ENCODE results near the gene TWIST2. TPM values are rescaled to one million over a fixed set of nuclear protein-coding genes. Genes with fewer than 3 reads are reported as not detected.

The TWIST2 gene
- polyA plus RNA-seq, 1 of the 3 experiments (the other 2 are of a cell fraction) = 19.5 TPM

DNA sequence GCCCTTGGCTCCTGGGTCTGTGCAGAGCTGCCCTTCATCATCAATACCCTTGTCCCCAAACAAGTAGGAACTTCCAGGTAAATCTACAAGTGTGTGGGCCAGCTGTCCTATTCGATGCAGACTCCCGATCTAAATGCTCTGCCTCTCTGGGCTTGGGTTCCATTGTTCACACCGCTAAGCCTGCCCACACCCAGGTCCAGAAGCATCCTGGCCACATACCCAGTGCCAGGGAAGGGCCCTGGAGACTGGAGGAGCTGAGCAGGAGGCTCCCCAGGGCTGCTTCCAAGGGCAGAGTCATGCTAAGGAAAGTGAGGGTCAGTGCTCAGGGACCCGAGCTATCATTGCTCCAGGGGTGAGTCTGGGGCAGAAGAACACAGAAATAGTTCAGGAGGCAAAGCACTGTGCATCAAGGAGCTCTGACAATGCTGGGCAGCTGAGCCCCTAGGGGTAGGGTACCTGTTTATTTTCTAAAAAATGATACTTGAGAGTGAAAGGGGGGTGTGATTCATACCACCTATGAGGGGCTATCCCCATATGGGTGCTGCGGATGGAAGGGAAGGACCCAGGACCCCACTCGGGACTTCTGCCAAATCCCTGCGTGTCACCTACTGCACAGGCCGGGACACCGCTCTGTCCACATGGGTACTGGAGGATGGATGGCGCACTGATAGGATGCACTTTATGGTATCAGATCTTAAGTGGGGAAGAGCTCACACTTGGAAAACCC is 25.8 kb upstream of the TWIST2 start:
- Histone ChIP-seq H3F3A (replicated peaks; ENCODE audit: insufficient read depth) (no peaks in the 10 kb centered on the region), H3K9me2 (no peaks in the 10 kb centered on the region), H3K4me3 (ENCODE audit: low read depth in 2 of 2, low read length in 1 of 2) (no peak overlapping the region), H3K36me3 (replicated peaks in 1 of 2; ENCODE audit: control insufficient read depth in 1 of 2, insufficient read depth in 2 of 2, low read length in 1 of 2) (no peaks in the 10 kb centered on the region), H3K9ac (no peak overlapping the region), H3K27ac (ENCODE audit: low read depth in 2 of 2, low read length in 1 of 2) (no peak overlapping the region), H3K79me2 (ENCODE audit: insufficient read depth) (no peaks in the 10 kb centered on the region), H3K4me1 (ENCODE audit: control insufficient read depth in 1 of 2, insufficient read depth in 2 of 2, low read depth in 1 of 2, low read length in 1 of 2) (peaks cover 0 to 4% of the 10 kb centered on the region in 2 experiments; a peak in 2 of 4 replicates), H4K20me1 (ENCODE audit: insufficient read depth) (no peaks in the 10 kb centered on the region), H3K4me2 (no peak overlapping the region), H2AFZ (ENCODE audit: low read depth) (no peak overlapping the region), H3K9me3 (no peaks in the 10 kb centered on the region; the same call in 1 of the 2 replicates), H3K27me3 (ENCODE audit: insufficient read depth) (no peaks in the 10 kb centered on the region)
- DNase-seq = no peak
- ChIA-PET POLR2A (no interaction called here), CTCF (no interaction called here)
- 62% methylated on average over 10 of the region's 10 CpGs for WGBS (ENCODE audit: low lambda C conversion rate)
- TF ChIP-seq YY1 (IDR thresholded peaks at IDR 0.05; ENCODE audit: low read depth) (no peak), MEF2A (IDR thresholded peaks at IDR 0.05; ENCODE audit: borderline replicate concordance, low read depth) (no peak), JUND (IDR thresholded peaks at IDR 0.05) (no peak), MXI1 (IDR thresholded peaks at IDR 0.05; ENCODE audit: low read depth, low read length) (no peak), RAD21 (IDR thresholded peaks at IDR 0.05; ENCODE audit: low read length) (no peak), NFIC (IDR thresholded peaks at IDR 0.05; ENCODE audit: borderline replicate concordance) (no peak), TAF1 (IDR thresholded peaks at IDR 0.05; ENCODE audit: borderline replicate concordance, low read depth, low read length) (no peak), FOXM1 (IDR thresholded peaks at IDR 0.05; ENCODE audit: low read depth) (no peak), EZH2phosphoT487 (IDR thresholded peaks at IDR 0.05; ENCODE audit: borderline replicate concordance, low read depth) (no peak), EP300 (IDR thresholded peaks at IDR 0.05; ENCODE audit: borderline replicate concordance in 1 of 2, low read depth in 1 of 2, low read length in 1 of 2) (no peak), SIN3A (IDR thresholded peaks at IDR 0.05; ENCODE audit: borderline replicate concordance, low read depth, low read length) (no peak), ELF1 (IDR thresholded peaks at IDR 0.05) (no peak), TEAD4 (IDR thresholded peaks at IDR 0.05; ENCODE audit: borderline replicate concordance, insufficient read depth) (no peak), NRF1 (IDR thresholded peaks at IDR 0.05; ENCODE audit: low read depth, low read length) (no peak), GABPA (IDR thresholded peaks at IDR 0.05; ENCODE audit: low read depth) (no peak), FOXJ3 (CRISPR knock-in tag; IDR thresholded peaks at IDR 0.05) (no peak), RFX5 (IDR thresholded peaks at IDR 0.05; ENCODE audit: low read length) (no peak)
- TF ChIP-seq, protein P1, sequence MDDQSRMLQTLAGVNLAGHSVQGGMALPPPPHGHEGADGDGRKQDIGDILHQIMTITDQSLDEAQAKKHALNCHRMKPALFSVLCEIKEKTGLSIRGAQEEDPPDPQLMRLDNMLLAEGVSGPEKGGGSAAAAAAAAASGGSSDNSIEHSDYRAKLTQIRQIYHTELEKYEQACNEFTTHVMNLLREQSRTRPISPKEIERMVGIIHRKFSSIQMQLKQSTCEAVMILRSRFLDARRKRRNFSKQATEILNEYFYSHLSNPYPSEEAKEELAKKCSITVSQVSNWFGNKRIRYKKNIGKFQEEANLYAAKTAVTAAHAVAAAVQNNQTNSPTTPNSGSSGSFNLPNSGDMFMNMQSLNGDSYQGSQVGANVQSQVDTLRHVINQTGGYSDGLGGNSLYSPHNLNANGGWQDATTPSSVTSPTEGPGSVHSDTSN (IDR thresholded peaks at IDR 0.05) = no peak
- TF ChIP-seq, protein P2, sequence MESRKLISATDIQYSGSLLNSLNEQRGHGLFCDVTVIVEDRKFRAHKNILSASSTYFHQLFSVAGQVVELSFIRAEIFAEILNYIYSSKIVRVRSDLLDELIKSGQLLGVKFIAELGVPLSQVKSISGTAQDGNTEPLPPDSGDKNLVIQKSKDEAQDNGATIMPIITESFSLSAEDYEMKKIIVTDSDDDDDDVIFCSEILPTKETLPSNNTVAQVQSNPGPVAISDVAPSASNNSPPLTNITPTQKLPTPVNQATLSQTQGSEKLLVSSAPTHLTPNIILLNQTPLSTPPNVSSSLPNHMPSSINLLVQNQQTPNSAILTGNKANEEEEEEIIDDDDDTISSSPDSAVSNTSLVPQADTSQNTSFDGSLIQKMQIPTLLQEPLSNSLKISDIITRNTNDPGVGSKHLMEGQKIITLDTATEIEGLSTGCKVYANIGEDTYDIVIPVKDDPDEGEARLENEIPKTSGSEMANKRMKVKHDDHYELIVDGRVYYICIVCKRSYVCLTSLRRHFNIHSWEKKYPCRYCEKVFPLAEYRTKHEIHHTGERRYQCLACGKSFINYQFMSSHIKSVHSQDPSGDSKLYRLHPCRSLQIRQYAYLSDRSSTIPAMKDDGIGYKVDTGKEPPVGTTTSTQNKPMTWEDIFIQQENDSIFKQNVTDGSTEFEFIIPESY (IDR thresholded peaks at IDR 0.05; ENCODE audit: borderline replicate concordance, low read depth) = no peak
- TF ChIP-seq, protein P3, sequence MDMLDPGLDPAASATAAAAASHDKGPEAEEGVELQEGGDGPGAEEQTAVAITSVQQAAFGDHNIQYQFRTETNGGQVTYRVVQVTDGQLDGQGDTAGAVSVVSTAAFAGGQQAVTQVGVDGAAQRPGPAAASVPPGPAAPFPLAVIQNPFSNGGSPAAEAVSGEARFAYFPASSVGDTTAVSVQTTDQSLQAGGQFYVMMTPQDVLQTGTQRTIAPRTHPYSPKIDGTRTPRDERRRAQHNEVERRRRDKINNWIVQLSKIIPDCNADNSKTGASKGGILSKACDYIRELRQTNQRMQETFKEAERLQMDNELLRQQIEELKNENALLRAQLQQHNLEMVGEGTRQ (IDR thresholded peaks at IDR 0.05; ENCODE audit: borderline replicate concordance, low read depth, low read length) = no peak
